C1 segment of cervical spinal cord (tissue), 14 donors: ENCODE measurements around the gene C22orf31.
"Not testable (repeated sequence)": the region's sequence is repeated elsewhere in the genome, so short reads cannot be mapped to it uniquely, and the experiment has no call there.

Source experiments
- DNase-seq, 14 donors: peaks; one replicate each; lab custom pipeline; 2025; lab: John Stamatoyannopoulos, UW

Gene C22orf31

DNA sequence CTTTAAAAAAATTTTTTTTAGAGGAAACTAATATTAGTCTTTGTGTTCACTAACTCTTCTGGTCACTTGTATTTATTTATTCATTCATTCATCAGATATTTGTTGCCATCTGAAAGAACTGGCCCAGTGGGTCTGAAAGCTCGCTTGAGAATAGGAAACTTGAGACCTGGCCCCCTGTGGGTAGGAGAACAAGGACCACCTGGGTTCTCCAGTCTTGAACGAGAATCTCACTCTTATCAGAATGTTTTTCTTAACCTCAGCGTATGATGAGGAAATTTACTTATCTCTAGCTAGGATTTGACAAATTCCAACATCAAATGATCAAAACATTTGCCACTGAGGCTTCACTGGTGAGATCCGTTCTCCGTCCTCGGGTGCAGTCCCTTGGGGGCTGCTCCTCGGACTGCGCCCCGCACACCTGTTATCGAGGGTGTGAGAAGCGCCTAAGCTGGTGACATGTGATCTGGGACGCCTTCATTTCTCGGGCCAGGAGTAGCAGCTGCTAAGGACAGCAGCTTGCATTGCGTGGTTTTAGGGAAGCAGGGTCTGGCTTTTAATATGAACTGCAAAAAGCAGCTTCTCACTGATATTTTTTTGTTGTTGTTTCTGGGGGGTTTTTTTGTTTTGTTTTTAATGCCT, 6.3 kb downstream of the C22orf31 start:
- no peak for DNase-seq

GRCh38 chr22:29054251-29054767, 7.3 kb downstream of the C22orf31 start:
- no peak for DNase-seq

- no peak for DNase-seq
These were observed 8.5 kb downstream of the C22orf31 start for GRCh38 chr22:29053048-29053702.

- DNase-seq: no peak
These were observed 11.2 kb downstream of the C22orf31 start for GRCh38 chr22:29050457-29050856.

DNA sequence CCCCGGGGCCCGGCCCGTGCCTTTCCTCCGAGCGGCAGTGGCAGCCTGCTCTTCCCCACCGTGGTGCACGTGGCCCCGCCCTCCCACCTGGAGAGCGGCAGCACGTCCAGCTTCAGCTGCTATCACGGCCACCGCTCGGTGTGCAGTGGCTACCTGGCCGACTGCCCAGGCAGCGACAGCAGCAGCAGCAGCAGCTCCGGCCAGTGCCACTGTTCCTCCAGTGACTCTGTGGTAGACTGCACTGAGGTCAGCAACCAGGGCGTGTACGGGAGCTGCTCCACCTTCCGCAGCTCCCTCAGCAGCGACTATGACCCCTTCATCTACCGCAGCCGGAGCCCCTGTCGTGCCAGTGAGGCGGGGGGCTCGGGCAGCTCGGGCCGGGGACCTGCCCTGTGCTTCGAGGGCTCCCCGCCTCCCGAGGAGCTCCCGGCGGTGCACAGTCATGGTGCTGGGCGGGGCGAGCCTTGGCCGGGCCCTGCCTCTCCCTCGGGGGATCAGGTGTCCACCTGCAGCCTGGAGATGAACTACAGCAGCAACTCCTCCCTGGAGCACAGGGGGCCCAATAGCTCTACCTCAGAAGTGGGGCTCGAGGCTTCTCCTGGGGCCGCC, 11.9 kb downstream of the C22orf31 start:
- no peak for DNase-seq

DNA sequence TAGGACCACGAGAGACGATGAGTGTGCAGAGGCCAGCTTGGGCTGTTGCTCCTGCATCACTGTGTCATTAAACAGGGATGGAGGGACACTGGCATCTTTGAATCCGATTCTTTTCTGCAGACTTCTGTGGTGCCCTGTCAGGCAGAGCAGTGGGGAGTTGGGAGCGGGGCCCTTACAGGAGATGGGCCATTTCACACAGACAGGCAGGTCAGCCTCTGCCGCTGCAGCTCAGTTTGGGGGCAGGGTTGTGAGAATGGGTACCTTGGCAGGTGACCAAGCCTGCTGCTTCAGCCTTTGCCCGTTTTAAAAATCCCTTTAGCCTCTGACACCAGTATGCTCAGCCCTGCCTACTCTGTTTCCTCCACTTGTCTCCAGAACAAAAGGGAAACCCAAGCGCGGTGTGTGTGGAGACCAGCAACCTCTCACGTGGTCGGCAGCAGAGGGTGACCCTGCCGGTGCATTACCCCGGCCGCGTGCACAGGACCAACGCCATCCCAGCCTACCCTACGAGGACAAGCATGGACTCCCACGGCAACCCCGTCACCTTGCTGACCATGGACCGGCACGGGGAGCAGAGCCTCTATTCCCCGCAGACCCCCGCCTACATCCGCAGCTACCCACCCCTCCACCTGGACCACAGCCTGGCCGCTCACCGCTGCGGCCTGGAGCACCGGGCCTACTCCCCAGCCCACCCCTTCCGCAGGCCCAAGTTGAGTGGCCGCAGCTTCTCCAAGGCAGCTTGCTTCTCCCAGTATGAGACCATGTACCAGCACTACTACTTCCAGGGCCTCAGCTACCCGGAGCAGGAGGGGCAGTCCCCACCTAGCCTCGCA, 12.6 kb downstream of the C22orf31 start:
- DNase-seq: no peak

DNA sequence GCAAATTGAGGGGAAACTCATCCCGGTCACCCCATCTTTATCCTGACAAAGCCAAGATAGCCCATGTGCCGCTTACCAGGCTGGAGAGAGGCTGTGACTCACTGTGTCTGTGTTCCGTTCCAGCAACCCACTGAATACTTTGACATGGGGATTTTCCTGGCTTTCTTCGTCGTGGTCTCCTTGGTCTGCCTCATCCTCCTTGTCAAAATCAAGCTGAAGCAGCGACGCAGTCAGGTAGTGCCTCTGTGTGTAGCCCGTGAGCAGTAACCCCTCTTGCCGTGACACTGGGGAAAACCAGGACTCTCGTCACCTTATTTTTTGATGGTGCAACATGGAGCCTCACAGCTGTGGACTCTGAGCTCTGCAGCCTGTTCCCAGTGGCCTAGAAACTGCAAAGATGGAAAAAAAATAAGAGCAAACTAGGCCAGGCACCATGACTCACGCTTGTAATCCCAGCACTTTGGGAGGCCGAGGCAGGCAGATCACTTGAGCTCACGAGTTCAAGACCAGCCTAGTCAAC, 16.9 kb downstream of the C22orf31 start:
- DNase-seq: peak in 1 of 14 donors; percentile 37

DNA sequence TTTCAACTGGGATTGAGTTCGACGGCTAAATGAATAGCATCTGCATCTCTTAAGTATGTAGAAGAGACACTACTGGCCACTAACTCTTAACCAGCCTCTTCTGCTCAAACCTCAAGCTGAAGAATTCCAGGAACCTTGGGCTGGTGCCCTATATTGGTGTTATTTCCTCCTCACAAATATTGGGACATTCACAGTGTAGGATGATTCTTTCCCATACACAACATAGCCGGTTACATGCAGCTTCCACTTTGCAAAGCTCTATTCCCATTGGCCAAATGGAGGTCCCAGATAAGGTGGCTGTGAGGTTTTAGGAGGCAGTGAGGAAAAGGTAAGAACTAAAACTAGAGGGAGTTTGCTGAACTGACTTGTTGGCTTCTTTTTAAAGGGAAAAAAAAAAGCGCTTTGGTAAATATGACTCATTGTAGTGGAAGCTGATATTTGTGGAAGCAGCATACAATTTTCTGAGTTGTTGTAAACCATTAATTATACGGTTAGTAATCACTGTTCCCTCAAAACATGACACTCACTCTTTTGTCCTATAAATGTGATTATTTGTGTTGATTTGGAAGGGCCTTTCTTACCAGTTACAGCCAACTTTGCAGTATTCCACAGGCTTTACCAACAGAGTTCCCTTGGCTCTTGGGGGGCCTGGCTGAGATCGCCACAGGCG, 17.6 kb downstream of the C22orf31 start:
- DNase-seq: no peak

DNA sequence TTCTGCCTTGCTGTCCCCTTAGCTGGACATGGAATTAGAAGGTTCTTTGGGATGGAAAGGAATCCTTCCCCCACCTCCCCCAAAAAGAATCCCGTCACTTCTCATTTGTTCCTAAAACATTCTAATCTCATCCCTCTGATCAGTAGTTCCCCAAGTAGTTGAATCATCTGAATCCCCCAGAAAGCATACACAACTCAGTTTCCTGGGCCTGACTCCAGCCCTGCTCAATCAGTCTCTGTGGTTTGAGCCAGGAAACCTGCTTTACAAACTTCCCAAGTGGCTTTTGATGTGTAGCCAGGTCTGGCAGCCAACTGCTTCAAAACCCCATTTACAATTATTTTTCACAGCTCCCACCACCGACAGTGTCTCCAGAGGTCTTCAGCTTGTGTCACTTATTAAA, 20.2 kb downstream of the C22orf31 start:
- DNase-seq: peak in 3 of 14 donors; percentile 9 to 49 (median 13)

- DNase-seq: peak in 10 of 14 donors; percentile 19 to 62 (median 34)
These were observed 21.0 kb downstream of the C22orf31 start for GRCh38 chr22:29040385-29041275.

DNA sequence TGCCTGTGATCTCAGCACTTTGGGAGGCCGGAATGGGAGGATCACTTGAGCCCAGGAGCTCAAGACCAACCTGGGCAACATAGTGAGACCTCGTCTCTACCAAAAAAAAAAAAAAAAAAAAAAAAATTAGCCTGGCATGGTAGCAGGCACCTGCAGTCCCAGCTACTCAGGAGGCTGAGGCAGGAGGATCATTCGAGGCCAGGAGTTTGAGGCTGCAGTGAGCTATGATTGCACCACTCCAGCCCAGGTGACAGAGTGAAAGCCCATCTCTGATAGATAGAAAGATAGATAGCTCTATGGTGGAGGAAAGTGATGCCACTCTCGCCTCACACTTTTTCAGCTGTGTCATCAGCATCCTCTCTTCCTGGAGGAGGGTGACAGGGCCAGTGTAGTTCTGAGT, 21.9 kb downstream of the C22orf31 start:
- not testable (repeated sequence) for DNase-seq

GRCh38 chr22:29039148-29039547, 22.5 kb downstream of the C22orf31 start:
- no peak for DNase-seq

GRCh38 chr22:29037340-29037932, 24.2 kb downstream of the C22orf31 start:
- DNase-seq: no peak

GRCh38 chr22:29032584-29032983, 29.0 kb downstream of the C22orf31 start:
- peak in 1 of 14 donors; percentile 57 for DNase-seq

GRCh38 chr22:29032014-29032475, 29.6 kb downstream of the C22orf31 start:
- DNase-seq: no peak

GRCh38 chr22:29031227-29032011, 30.2 kb downstream of the C22orf31 start:
- DNase-seq: peak in 7 of 14 donors; percentile 9 to 70 (median 28)

- peak in 10 of 14 donors; percentile 12 to 77 (median 40) for DNase-seq
These were observed 30.9 kb downstream of the C22orf31 start for GRCh38 chr22:29030618-29031226.

DNA sequence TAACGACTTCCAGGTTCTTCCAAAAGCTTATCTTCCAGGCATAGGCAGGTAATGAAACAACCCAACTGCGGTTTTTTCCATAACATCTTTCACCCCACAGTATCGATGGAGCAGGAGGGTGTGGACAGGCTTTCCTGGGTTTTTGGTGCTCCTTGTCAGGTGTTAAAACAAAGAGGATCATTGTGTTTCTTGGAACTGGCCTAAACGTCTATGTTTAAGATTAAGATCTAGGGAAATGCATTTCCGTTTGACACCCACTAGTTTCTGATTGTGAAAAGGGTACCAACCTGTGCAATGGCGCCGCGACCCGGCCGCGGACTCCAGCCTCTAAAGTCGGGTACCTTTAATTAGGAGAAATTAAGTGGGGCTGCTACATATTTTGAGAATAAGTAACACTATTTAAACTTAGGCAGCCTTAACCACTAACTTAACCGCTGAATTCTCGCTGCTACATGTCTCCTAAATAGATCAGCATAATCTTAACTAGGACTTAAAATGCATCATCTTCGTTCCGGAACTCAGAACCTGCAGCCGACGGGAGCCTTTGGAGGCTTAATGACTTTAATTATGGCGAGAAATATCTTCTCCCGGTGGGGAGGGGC, 31.5 kb downstream of the C22orf31 start:
- DNase-seq: no peak
